HUDEP-2 (cell line): ENCODE data around the gene MBD2.

Experiments used
- DNase-seq, 76 experiments: peaks; one replicate each; lab custom pipeline; 2025; ENCODE audit not compliant: unreplicated experiment in 76 of 76; lab: John Stamatoyannopoulos, UW

MBD2 gene

GRCh38 chr18:54116541-54117257 is 107.8 kb downstream of the MBD2 start:
- DNase-seq, result no peak

- DNase-seq, result no peak
Observed at GRCh38 chr18:54112356-54112755, 112.1 kb downstream of the MBD2 start.

DNA sequence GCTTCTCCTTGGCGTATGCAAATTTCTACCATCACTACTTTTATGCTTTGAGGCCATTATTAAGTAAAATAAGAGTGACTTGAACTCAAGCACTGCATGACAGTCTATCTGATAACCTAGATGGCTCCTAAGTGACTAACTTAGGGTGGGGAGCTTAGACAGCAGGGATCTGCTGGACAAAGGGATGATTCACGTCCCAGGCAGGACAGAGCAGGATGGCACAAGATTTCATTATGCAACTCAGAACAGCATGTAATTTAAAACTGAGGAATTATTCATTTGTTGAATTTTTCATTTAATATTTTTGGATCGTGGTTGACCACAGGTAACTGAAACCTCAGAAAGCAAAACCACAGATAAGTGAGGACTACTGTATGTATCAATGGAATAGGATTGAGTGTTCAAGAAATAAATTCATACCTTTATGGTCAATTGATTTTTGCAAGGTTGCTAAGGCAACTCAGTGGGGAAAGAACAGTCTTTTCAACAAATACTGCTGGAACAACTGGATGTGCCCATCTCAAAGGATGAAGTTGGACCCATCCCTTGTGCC is 115.3 kb downstream of the MBD2 start:
- DNase-seq, result no peak

DNA sequence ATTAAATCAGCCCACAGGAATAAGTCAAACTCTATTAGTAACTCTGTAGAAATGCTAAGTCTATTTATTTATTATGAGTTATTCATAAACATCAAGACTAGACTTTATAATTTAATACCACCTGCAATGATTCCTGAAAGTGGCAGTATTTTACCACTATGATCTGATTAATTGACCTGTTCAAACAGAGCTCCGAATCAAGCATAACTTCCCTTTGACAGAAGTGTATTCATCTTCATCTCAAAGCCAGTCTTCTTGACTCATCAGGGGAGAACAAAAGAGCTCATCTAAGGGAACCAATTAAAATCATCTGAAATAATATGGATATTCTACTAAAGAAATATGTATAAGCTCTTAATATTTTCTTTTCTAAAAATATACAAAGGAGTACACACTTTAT is 122.3 kb downstream of the MBD2 start:
- no peak for DNase-seq
